Brain microvascular endothelial cell (primary cell): ENCODE results near the gene CUX1.

Experiments
- DNase-seq: peaks from one replicate; pipeline ENCODE4 v3.0.0-alpha.2; 2020
- H3K27ac ChIP-seq: fragments of 250-450 bp; sonication (Bioruptor Pico); 2 replicates; pipeline ENCODE4 v1.5.1; 2020; ENCODE audit warnings: mild to moderate bottlenecking, moderate library complexity
- H3K27me3 ChIP-seq: fragments of 250-450 bp; sonication (Bioruptor Pico); replicated peaks from 2 replicates; pipeline ENCODE4 v1.5.1; 2020; ENCODE audit warnings: mild to moderate bottlenecking
- H3K36me3 ChIP-seq: fragments of 250-450 bp; sonication (Bioruptor Pico); replicated peaks from 2 replicates; pipeline ENCODE4 v1.5.1; 2020; ENCODE audit warnings: mild to moderate bottlenecking
- H3K4me3 ChIP-seq: 2 replicates; pipeline ENCODE4 v1.5.1; 2011; ENCODE audit warnings: low read depth, mild to moderate bottlenecking, control low read depth, low read length, moderate library complexity
- CTCF ChIP-seq: IDR thresholded peaks from 2 replicates; pipeline ENCODE4 v1.5.1; 2011; ENCODE audit warnings: low read depth, mild to moderate bottlenecking, moderate library complexity, low read length, control low read depth, inconsistent platforms; ENCODE audit errors: missing control alignments
- in situ Hi-C: cut with HindIII; loops from 2 replicates; pipeline ENCODE4 v1.10.0; 2017; ENCODE audit warnings: low sequenced_read_pairs, low pct_ligation_motif_present

The CUX1 gene

GRCh38 chr7:102080019-102080433, 262.6 kb downstream of the CUX1 start:
- peaks cover 7% of the 10 kb centered on the region for H3K36me3 ChIP-seq
- no peak for TF ChIP-seq CTCF
- in situ Hi-C loops: no loop called here
- no peak overlapping the region for H3K4me3 ChIP-seq
- no peak overlapping the region for H3K27ac ChIP-seq
- DNase-seq: no peak
- H3K27me3 ChIP-seq: no peaks in the 10 kb centered on the region

- no peak for TF ChIP-seq CTCF
- Histone ChIP-seq H3K27ac (no peak overlapping the region), H3K36me3 (peaks cover 7% of the 10 kb centered on the region), H3K27me3 (no peaks in the 10 kb centered on the region), H3K4me3 (no peak overlapping the region)
- in situ Hi-C loops: no loop called here
- no peak for DNase-seq
These were observed 263.2 kb downstream of the CUX1 start for GRCh38 chr7:102080434-102081243.

GRCh38 chr7:102081244-102081627, 263.8 kb downstream of the CUX1 start:
- no peak overlapping the region for H3K4me3 ChIP-seq
- no peaks in the 10 kb centered on the region for H3K27me3 ChIP-seq
- DNase-seq: no peak
- no peak for TF ChIP-seq CTCF
- in situ Hi-C loops: no loop called here
- H3K36me3 ChIP-seq: peaks cover 7% of the 10 kb centered on the region
- H3K27ac ChIP-seq: no peak overlapping the region

- no peak for TF ChIP-seq CTCF
- no peak for DNase-seq
- in situ Hi-C loops: no loop called here
- H3K4me3 ChIP-seq: no peak overlapping the region
- no peak overlapping the region for H3K27ac ChIP-seq
- H3K36me3 ChIP-seq: peaks cover 7% of the 10 kb centered on the region
- H3K27me3 ChIP-seq: no peaks in the 10 kb centered on the region
These were observed 265.4 kb downstream of the CUX1 start for GRCh38 chr7:102082693-102083368.

- in situ Hi-C loops: no loop called here
These were observed 267.9 kb downstream of the CUX1 start for GRCh38 chr7:102085218-102085772.

More at GRCh38 chr7:102085218-102085772, 267.9 kb downstream of the CUX1 start:
- Histone ChIP-seq H3K4me3 (no peak overlapping the region), H3K27ac (no peak overlapping the region), H3K27me3 (no peaks in the 10 kb centered on the region), H3K36me3 (peaks cover 7% of the 10 kb centered on the region)
- no peak for DNase-seq
- TF ChIP-seq CTCF: no peak
